Loucy (cell line): Measurements from ENCODE around the gene SGMS1.

Source experiments
- EZH2phosphoT487 ChIP-seq: fragments of 200-600 bp; IDR thresholded peaks from 2 replicates; pipeline ENCODE4 v1.6.1; 2018; ENCODE audit warnings: antibody characterized with exemption, mild to moderate bottlenecking, moderate library complexity, borderline replicate concordance
- TF ChIP-seq, protein P1 (sequence below): fragments of 200-600 bp; sonication (generic); conservative IDR thresholded peaks from 2 replicates; pipeline ENCODE4 v1.5.1; 2014; ENCODE audit warnings: mild to moderate bottlenecking, antibody characterized with exemption, low read length

DNA sequence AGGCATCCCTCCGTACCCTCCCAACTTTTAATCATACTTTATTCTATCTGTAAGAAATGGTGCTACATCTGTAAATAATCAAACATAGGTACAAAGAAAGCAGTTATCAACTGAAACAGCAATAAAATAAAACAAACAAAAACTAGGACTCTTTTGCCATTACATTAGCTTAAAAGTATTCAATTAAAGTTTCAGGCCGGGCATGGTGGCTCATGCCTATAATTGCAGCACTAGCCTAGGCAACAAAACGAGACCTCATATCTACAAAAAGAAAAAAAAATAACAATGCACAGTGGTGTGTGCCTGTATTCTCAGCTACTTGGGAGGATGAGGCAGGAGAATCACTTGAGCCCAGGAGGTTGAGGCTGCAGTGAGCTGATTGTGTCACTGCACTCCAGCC is 161.9 kb downstream of the SGMS1 start:
- TF ChIP-seq EZH2phosphoT487: no peak
- TF ChIP-seq, protein P1, sequence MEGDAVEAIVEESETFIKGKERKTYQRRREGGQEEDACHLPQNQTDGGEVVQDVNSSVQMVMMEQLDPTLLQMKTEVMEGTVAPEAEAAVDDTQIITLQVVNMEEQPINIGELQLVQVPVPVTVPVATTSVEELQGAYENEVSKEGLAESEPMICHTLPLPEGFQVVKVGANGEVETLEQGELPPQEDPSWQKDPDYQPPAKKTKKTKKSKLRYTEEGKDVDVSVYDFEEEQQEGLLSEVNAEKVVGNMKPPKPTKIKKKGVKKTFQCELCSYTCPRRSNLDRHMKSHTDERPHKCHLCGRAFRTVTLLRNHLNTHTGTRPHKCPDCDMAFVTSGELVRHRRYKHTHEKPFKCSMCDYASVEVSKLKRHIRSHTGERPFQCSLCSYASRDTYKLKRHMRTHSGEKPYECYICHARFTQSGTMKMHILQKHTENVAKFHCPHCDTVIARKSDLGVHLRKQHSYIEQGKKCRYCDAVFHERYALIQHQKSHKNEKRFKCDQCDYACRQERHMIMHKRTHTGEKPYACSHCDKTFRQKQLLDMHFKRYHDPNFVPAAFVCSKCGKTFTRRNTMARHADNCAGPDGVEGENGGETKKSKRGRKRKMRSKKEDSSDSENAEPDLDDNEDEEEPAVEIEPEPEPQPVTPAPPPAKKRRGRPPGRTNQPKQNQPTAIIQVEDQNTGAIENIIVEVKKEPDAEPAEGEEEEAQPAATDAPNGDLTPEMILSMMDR: no peak
